ENCODE data around the gene DUOX1.

DUOX1 gene

DNA sequence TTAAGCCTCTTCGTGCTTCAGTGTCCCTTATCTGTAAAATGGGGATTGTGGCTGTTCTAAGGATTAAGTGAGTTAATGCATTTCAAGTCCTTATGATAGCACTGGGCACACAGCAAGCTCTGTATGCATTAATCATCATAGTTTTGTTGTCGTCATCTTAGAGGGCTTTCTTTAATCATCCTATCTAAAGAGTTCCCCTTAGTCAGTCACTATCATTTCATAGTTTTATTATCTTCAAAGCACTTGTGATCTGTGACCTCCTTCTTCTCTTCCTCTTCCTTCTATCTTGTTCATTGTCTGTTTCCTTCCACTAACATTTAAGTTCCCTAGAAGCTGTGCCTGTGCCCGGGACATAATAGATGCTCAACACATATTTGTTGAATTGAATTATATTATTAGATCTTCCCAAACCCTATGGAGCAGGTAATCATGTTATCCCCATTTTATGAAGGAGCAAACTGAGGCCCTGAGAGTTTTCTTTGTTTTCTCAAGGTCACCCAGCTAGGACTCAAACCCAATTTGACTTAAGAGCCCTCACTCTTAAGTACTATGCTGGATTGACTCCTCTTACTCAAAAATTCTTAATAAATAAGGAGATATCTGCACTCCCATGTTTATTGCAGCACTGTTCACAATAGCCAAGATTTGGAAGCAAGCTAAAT, 40.0 kb upstream of the DUOX1 start:
- H3K4me3 ChIP-seq (ENCODE audit: low read depth in 1 of 2, low read length in 2 of 2): no peak overlapping the region
- no peaks in the 10 kb centered on the region for H3K4me1 ChIP-seq (ENCODE audit: insufficient read depth, low read length)
- no peaks in the 10 kb centered on the region for H4K20me1 ChIP-seq (ENCODE audit: insufficient read depth, low read length)
- no peak overlapping the region for H3K4me2 ChIP-seq (ENCODE audit: insufficient read depth, low read length)
- no peak overlapping the region for H3K27ac ChIP-seq (ENCODE audit: low read length)
- ATAC-seq (ENCODE audit: insufficient read depth, low read depth) (no peak), DNase-seq (no peak)
- H3K36me3 ChIP-seq (ENCODE audit: insufficient read depth, low read length): no peaks in the 10 kb centered on the region
- H2AFZ ChIP-seq (ENCODE audit: low read depth, low read length): no peak overlapping the region
- peaks cover 12% of the 10 kb centered on the region for H3K27me3 ChIP-seq (ENCODE audit: insufficient read depth, low read length, poor library complexity)
- no peaks in the 10 kb centered on the region for H3K79me2 ChIP-seq (ENCODE audit: insufficient read depth, low read length)
- H3K9ac ChIP-seq (ENCODE audit: low read depth, low read length): no peak overlapping the region
- no peaks in the 10 kb centered on the region for H3K9me3 ChIP-seq (ENCODE audit: insufficient read depth, low read length, severe bottlenecking)
- TF ChIP-seq, protein P1, sequence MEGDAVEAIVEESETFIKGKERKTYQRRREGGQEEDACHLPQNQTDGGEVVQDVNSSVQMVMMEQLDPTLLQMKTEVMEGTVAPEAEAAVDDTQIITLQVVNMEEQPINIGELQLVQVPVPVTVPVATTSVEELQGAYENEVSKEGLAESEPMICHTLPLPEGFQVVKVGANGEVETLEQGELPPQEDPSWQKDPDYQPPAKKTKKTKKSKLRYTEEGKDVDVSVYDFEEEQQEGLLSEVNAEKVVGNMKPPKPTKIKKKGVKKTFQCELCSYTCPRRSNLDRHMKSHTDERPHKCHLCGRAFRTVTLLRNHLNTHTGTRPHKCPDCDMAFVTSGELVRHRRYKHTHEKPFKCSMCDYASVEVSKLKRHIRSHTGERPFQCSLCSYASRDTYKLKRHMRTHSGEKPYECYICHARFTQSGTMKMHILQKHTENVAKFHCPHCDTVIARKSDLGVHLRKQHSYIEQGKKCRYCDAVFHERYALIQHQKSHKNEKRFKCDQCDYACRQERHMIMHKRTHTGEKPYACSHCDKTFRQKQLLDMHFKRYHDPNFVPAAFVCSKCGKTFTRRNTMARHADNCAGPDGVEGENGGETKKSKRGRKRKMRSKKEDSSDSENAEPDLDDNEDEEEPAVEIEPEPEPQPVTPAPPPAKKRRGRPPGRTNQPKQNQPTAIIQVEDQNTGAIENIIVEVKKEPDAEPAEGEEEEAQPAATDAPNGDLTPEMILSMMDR (IDR thresholded peaks at IDR 0.05; ENCODE audit: borderline replicate concordance, extremely low read depth, low read length, poor library complexity, severe bottlenecking): no peak
- TF ChIP-seq EZH2 (IDR thresholded peaks at IDR 0.05; ENCODE audit: borderline replicate concordance, low read depth, low read length, severe bottlenecking): no peak

DNA sequence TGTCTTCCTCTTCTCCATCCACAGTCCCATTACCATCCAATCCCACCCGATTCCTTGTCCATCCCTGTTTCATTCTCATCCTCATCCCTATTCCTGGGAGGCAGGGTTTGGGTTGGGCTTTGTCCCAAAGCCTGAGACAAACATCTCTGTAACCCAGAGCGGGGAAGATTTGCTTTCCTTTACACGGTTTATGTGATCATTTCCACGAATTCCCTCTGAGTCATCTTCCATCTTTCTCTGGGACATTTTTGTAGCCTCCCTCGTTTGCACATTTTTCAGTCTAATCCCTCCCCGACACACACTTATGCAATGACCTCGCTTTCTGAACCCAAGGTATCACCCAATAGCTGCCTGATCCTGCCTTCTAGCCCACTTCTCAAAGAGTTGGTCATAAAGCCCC, 38.6 kb upstream of the DUOX1 start:
- Histone ChIP-seq H3K79me2 (ENCODE audit: insufficient read depth, low read length) (no peaks in the 10 kb centered on the region), H3K9ac (ENCODE audit: low read depth, low read length) (no peak overlapping the region), H2AFZ (ENCODE audit: low read depth, low read length) (no peak overlapping the region), H3K9me3 (ENCODE audit: insufficient read depth, low read length, severe bottlenecking) (no peaks in the 10 kb centered on the region), H3K36me3 (ENCODE audit: insufficient read depth, low read length) (no peaks in the 10 kb centered on the region), H4K20me1 (ENCODE audit: insufficient read depth, low read length) (no peaks in the 10 kb centered on the region), H3K27ac (ENCODE audit: low read length) (no peak overlapping the region), H3K4me3 (ENCODE audit: low read depth in 1 of 2, low read length in 2 of 2) (no peak overlapping the region), H3K4me2 (ENCODE audit: insufficient read depth, low read length) (no peak overlapping the region), H3K4me1 (ENCODE audit: insufficient read depth, low read length) (no peaks in the 10 kb centered on the region), H3K27me3 (ENCODE audit: insufficient read depth, low read length, poor library complexity) (peaks cover 12% of the 10 kb centered on the region)
- DNase-seq (no peak), ATAC-seq (ENCODE audit: insufficient read depth, low read depth) (no peak)
- no peak for TF ChIP-seq EZH2 (IDR thresholded peaks at IDR 0.05; ENCODE audit: borderline replicate concordance, low read depth, low read length, severe bottlenecking)
- TF ChIP-seq, protein P1 (IDR thresholded peaks at IDR 0.05; ENCODE audit: borderline replicate concordance, extremely low read depth, low read length, poor library complexity, severe bottlenecking): no peak

DNA sequence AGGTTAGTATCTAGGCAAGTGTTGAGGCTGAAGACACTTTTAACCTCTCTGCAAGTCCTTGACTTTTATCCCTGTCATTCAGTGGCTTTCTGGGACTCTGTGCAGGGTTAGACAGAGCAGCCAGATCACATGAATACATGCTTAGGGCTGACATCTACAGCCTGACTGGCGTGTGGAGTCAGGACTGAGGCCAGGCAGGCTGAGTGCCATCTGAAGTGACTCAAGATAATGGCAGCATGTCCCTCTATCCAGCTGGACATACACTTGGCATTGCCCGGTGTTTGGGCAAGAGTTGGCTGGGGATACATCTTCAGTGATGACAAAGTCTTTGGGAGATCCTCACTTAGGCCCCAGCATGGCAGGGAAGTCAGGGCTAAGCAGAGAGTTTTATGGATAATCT, 38.2 kb upstream of the DUOX1 start:
- no peak overlapping the region for H3K27ac ChIP-seq (ENCODE audit: low read length)
- H3K9me3 ChIP-seq (ENCODE audit: insufficient read depth, low read length, severe bottlenecking): no peaks in the 10 kb centered on the region
- no peak overlapping the region for H3K4me2 ChIP-seq (ENCODE audit: insufficient read depth, low read length)
- H3K4me1 ChIP-seq (ENCODE audit: insufficient read depth, low read length): no peaks in the 10 kb centered on the region
- H3K79me2 ChIP-seq (ENCODE audit: insufficient read depth, low read length): no peaks in the 10 kb centered on the region
- H3K9ac ChIP-seq (ENCODE audit: low read depth, low read length): no peak overlapping the region
- no peak overlapping the region for H3K4me3 ChIP-seq (ENCODE audit: low read depth in 1 of 2, low read length in 2 of 2)
- no peak overlapping the region for H2AFZ ChIP-seq (ENCODE audit: low read depth, low read length)
- DNase-seq (no peak), ATAC-seq (ENCODE audit: insufficient read depth, low read depth) (no peak)
- no peaks in the 10 kb centered on the region for H3K36me3 ChIP-seq (ENCODE audit: insufficient read depth, low read length)
- TF ChIP-seq, protein P1 (IDR thresholded peaks at IDR 0.05; ENCODE audit: borderline replicate concordance, extremely low read depth, low read length, poor library complexity, severe bottlenecking): no peak
- no peak for TF ChIP-seq EZH2 (IDR thresholded peaks at IDR 0.05; ENCODE audit: borderline replicate concordance, low read depth, low read length, severe bottlenecking)
- H4K20me1 ChIP-seq (ENCODE audit: insufficient read depth, low read length): no peaks in the 10 kb centered on the region
- peaks cover 12% of the 10 kb centered on the region for H3K27me3 ChIP-seq (ENCODE audit: insufficient read depth, low read length, poor library complexity)
